ENCODE results near the gene SYT9. TPM values are rescaled to one million over a fixed set of nuclear protein-coding genes. Genes with fewer than 3 reads are reported as not detected.

The SYT9 gene
- total RNA-seq, 1 donor from 2014 or later: 1.6 TPM

DNA sequence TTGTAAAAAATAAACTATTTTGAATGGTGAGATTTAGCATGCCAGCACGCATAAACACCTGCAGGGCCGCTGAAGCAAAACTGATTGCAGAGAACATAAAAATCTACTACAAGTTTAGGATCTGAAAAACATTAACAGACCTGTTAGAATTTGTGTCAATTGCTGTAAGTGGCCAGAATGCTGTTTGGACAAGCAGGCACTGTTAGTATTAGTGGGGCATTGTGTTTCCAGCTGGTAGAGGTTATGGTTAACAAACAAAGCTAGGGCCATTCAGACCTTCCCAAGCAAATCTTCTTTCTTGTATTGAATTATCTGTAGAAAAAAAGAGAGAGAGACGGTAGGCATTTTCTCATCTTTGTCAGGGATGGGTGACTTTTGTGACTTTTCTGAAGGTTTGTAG lies 176.0 kb downstream of the SYT9 start:
- Mint-ChIP-seq H3K27me3 (no peaks in the 10 kb centered on the region), H3K36me3 (no peaks in the 10 kb centered on the region), H3K27ac (no peak overlapping the region), H3K4me1 (ENCODE audit: unreplicated experiment) (peaks cover 4% of the 10 kb centered on the region), H3K9me3 (no peaks in the 10 kb centered on the region), H3K4me3 (no peak overlapping the region)
- no peak for TF ChIP-seq CTCF (conservative IDR thresholded peaks at IDR 0.05)
- DNase-seq (ENCODE audit: extremely low spot score, unreplicated experiment): no peak

DNA sequence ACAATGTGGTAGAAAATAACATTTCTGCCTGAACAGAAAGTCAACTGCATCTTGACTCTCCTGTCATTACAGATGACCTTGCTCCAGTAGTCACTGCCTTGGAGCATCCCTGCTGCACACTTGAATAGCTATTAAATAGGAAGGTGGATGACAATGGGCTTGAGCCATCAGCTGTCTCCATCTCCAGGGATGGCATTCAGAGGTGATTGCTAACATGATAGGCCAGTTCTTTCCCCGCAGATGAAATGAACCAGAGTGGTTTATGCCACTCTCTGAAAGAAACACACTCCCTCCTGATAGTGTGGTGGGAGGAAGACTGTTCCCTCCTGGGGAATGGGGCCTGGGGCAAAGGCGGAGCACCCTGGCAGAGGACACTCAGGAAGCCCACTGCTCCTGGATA lies 176.5 kb downstream of the SYT9 start:
- Mint-ChIP-seq H3K9me3 (no peaks in the 10 kb centered on the region), H3K27ac (no peak overlapping the region), H3K36me3 (no peaks in the 10 kb centered on the region), H3K4me3 (no peak overlapping the region), H3K4me1 (ENCODE audit: unreplicated experiment) (no peaks in the 10 kb centered on the region), H3K27me3 (no peaks in the 10 kb centered on the region)
- DNase-seq (ENCODE audit: extremely low spot score, unreplicated experiment): no peak
- no peak for TF ChIP-seq CTCF (conservative IDR thresholded peaks at IDR 0.05)

- Mint-ChIP-seq H3K4me1 (ENCODE audit: unreplicated experiment) (no peaks in the 10 kb centered on the region), H3K36me3 (no peaks in the 10 kb centered on the region), H3K4me3 (no peak overlapping the region), H3K27me3 (no peaks in the 10 kb centered on the region), H3K9me3 (peaks cover 5% of the 10 kb centered on the region), H3K27ac (no peak overlapping the region)
- no peak for TF ChIP-seq CTCF (conservative IDR thresholded peaks at IDR 0.05)
- DNase-seq (ENCODE audit: extremely low spot score, unreplicated experiment): no peak
Observed at GRCh38 chr11:7430496-7430895, 178.8 kb downstream of the SYT9 start.

DNA sequence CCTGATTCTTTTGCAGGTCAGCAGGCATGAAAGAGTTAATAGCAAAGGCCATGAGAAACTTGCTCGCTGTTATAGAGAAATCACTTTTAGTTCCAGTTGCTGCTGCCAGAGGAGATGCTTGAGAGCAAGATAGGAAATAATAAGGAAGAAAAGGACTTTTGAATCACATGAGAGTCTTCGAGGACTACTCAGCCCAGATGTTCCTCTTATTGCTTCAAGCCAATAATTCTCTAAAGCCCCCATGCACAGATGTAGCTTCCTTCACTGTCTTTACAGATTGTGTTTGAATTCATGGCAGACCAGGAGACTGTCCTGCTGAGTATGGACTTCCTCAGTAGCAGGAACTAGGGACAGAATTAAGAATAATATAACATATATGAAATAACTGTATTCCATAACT lies 183.5 kb downstream of the SYT9 start:
- Mint-ChIP-seq H3K36me3 (no peaks in the 10 kb centered on the region), H3K9me3 (peaks cover 5% of the 10 kb centered on the region), H3K4me1 (ENCODE audit: unreplicated experiment) (peaks cover 17% of the 10 kb centered on the region), H3K27ac (no peak overlapping the region), H3K27me3 (peaks cover 4% of the 10 kb centered on the region), H3K4me3 (no peak overlapping the region)
- DNase-seq (ENCODE audit: extremely low spot score, unreplicated experiment): no peak
- no peak for TF ChIP-seq CTCF (conservative IDR thresholded peaks at IDR 0.05)

DNA sequence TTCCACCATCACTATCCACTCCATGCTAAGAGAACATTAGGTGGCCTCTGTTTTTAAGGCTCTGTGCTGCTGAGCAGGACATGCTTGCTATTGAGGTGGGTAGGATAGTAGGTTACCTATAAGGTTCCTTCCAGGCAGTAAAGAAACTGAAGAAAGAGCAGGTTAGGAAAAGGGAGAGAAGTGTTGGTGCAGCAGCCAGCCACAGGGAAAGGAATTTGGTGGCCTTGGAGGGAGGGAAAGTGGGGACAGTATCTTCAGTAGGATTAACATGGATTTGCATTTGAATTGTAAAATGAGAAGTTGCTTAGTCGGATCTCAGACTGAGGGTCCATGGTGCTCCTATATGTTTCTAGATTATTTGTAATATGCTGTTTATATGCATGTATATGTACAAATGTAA lies 184.4 kb downstream of the SYT9 start:
- no peak for DNase-seq (ENCODE audit: extremely low spot score, unreplicated experiment)
- Mint-ChIP-seq H3K27ac (no peak overlapping the region), H3K4me1 (ENCODE audit: unreplicated experiment) (peaks cover 17% of the 10 kb centered on the region), H3K9me3 (peaks cover 5% of the 10 kb centered on the region), H3K27me3 (peaks cover 4% of the 10 kb centered on the region), H3K36me3 (no peaks in the 10 kb centered on the region), H3K4me3 (no peak overlapping the region)
- TF ChIP-seq CTCF (conservative IDR thresholded peaks at IDR 0.05): no peak

DNA sequence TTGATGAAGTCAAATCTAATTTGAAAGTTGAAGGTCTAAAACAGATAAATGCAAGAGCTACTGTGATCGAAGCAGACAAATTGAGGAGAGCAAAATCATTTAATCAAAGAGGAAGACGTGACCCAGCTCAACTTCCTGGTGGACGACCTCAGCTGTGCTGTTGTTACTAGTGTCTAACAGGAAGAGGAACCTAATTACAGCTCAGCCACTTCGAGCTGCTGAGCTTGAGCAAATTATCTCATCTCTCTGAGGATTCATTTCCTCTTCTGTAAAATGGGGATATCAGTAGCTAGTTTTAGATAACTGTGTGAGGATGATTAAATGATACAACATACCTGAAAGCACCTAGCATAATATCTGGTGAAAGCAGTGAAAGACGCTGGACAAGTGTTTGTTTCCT lies 185.0 kb downstream of the SYT9 start:
- Mint-ChIP-seq H3K27me3 (peaks cover 4% of the 10 kb centered on the region), H3K27ac (no peak overlapping the region), H3K4me3 (no peak overlapping the region), H3K36me3 (no peaks in the 10 kb centered on the region), H3K9me3 (peaks cover 5% of the 10 kb centered on the region), H3K4me1 (ENCODE audit: unreplicated experiment) (peaks cover 17% of the 10 kb centered on the region)
- TF ChIP-seq CTCF (conservative IDR thresholded peaks at IDR 0.05): no peak
- no peak for DNase-seq (ENCODE audit: extremely low spot score, unreplicated experiment)

Data from type B pancreatic cell (in vitro differentiated cells).